Ovary (tissue), 9 donors: ENCODE data around the gene RABGGTB. TPM values are rescaled to one million over a fixed set of nuclear protein-coding genes. Genes with fewer than 3 reads are reported as not detected.

Experiments
- DNase-seq, 5 donors: peaks; one replicate each; pipeline ENCODE4 v3.0.0-alpha.2; 2019 to 2020
- H3K27ac ChIP-seq, 2 donors: fragments of 200-600 bp; one replicate each; pipeline versions ENCODE4 v1.5.1 to v1.8.0; 2019 to 2022
- H3K27me3 ChIP-seq: fragments of 200-600 bp; one replicate; pipeline ENCODE4 v1.8.0; 2022
- H3K36me3 ChIP-seq: fragments of 200-600 bp; sonication (generic); one replicate; pipeline ENCODE4 v1.5.1; 2019
- H3K4me1 ChIP-seq: one replicate; pipeline ENCODE4 v1.8.1; 2013; ENCODE audit warnings: mild to moderate bottlenecking, moderate library complexity; ENCODE audit not compliant: insufficient read depth
- H3K4me3 ChIP-seq: fragments of 200-600 bp; sonication (generic); one replicate; pipeline ENCODE4 v1.5.1; 2017
- H3K9me3 ChIP-seq, 2 donors: fragments of 200-600 bp in 1 of 2; sonication (generic) in 1 of 2; one replicate each; pipeline versions ENCODE4 v1.5.1 to v1.8.1; 2013 to 2019; ENCODE audit warnings: mild to moderate bottlenecking in 1 of 2, moderate library complexity in 1 of 2
- CTCF ChIP-seq, 3 donors: fragments of 450-650 bp in 2 of 3; fragments of 200-600 bp in 1 of 3; IDR thresholded peaks; one replicate each; pipeline versions ENCODE4 v1.5.1 to v1.8.0; 2016 to 2022; ENCODE audit warnings: antibody characterized with exemption in 3 of 3, mild to moderate bottlenecking in 1 of 3
- EP300 ChIP-seq: sonication (generic); formaldehyde crosslinking; IDR thresholded peaks from one replicate; pipeline ENCODE4 v1.6.1; 2017; ENCODE audit warnings: antibody characterized with exemption
- POLR2A ChIP-seq: fragments of 450-650 bp; IDR thresholded peaks from one replicate; pipeline ENCODE4 v1.6.1; 2017; ENCODE audit warnings: antibody characterized with exemption, mild to moderate bottlenecking, moderate library complexity
- WGBS, 3 donors: extraction: QIAGEN DNeasy Blood & Tissue Kit in 1 of 3; methylation state at CpG; one replicate each; pipeline versions ENCODE4 v1.1.5 to v1.1.7; 2013 to 2017; 5-methylcytosine and 5-hydroxymethylcytosine counted together
- intact Hi-C, 4 donors: fragments of 100-400 bp; cut with DNase I; formaldehyde crosslinking; loops; one replicate each; pipeline versions ENCODE4 v1.11.0 to v1.15.1; 2022 to 2023
- polyA plus RNA-seq, 2 donors: library from polyadenylated mRNA; stranded (reverse); fragments of 200-250 nt in 1 of 2; fragments of 350-450 nt in 1 of 2; fragmentation: Illumina TruSeq in 1 of 2; extraction: RNeasy Lipid Tissue Mini Kit (QIAGEN cat#74804) in 1 of 2; gene quantifications; one replicate each; pipeline ENCODE4 v1.2.3, GENCODE V29; 2013 to 2014
- total RNA-seq, 7 donors: library from RNA; depleted of rRNA in 2 of 7; stranded (reverse); fragments of >200 nt in 2 of 7; fragmentation: NEBNext Ultra II Directional in 3 of 7; extraction: Animal tissue kit (Norgen Biotek cat#: 25700) in 3 of 7; gene quantifications; one replicate each; pipeline versions ENCODE4 v1.1.0 to v1.2.4, GENCODE V29; 2016 to 2023
- donor health status: DM: no; HTN: no; CAD: no; lungs with moderate emphysema.
- donor health status: DM: no; HTN: no; CAD: no.
- donor health status: Bipolar disorder and iron deficiency.
- donor health status: DM: yes; HTN: yes; CAD: no.
- donor health status: DM: no; HTN: no; CAD: no.
- donor health status: DM: yes; HTN: yes; CAD: no.

RABGGTB gene
- total and polyA plus RNA-seq, 9 donors: 41.6 to 77.8 (median 55.4) TPM

- H3K36me3 ChIP-seq: no peaks in the 10 kb centered on the region
- no peaks in the 10 kb centered on the region for H3K27me3 ChIP-seq
- no peak for DNase-seq
- no peak for TF ChIP-seq EP300
- no peak for TF ChIP-seq POLR2A
- TF ChIP-seq CTCF (IDR thresholded peaks at IDR 0.05): no peak
- intact Hi-C loops: loop anchor here in 1 of 4 donors (10.0 kb wide), 1 partner anchor 62 kb away; the partner anchor contains the start of gene ACADM
- H3K27ac ChIP-seq: no peak overlapping the region
- no peaks in the 10 kb centered on the region for H3K9me3 ChIP-seq
- H3K4me3 ChIP-seq: peak overlapping the region; percentile 56
- H3K4me1 ChIP-seq: peaks cover 5% of the 10 kb centered on the region
- WGBS, 3 donors: 1 to 4% (median 2%) methylated on average over 10 of the region's 10 CpGs
These were observed 941 bp downstream of the RABGGTB start for GRCh38 chr1:75786901-75787493.

DNA sequence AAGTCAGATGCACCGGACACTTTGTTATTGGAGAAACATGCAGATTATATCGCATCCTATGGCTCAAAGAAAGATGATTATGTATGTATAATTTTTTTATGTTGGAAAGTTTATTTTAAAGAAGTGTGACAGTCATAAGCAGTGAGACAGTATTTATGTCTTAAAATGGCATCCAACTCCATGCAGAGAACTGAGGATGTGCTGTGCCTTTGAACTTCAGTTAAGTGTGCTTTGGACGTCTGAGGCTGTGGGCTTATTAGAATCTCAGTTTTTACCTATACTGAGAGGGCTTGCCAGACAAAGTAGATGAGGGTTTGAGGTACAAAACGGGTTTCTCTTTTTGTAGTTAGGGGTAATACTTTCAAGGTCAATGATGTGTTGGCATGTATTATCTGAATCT is 1.5 kb downstream of the RABGGTB start:
- intact Hi-C loops: loop anchor here in 1 of 4 donors (10.0 kb wide), 1 partner anchor 63 kb away; the partner anchor contains the start of gene ACADM

DNA sequence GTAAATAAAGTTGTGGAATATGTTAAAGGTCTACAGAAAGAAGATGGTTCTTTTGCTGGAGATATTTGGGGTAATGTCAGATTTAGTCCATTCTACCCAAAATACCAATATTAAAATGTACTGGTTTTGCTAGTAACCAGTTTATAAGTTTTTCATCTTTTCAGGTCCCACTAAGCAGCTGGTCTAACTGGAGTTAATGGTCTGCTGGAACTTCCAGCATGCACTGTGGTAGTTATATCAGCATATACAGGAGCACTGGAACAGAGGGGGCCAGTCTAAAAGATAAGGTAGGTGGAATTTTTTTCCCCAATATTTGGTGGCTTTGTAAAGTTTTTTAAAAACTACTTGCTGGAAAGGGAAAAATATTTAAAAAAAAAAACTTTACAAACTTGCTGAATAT is 3.9 kb downstream of the RABGGTB start:
- H3K36me3 ChIP-seq: no peaks in the 10 kb centered on the region
- no peak for DNase-seq
- no peak overlapping the region for H3K27ac ChIP-seq
- TF ChIP-seq CTCF (IDR thresholded peaks at IDR 0.05) (no peak), POLR2A (no peak), EP300 (no peak)
- H3K4me3 ChIP-seq: no peak overlapping the region
- peaks cover 5% of the 10 kb centered on the region for H3K4me1 ChIP-seq
- no peaks in the 10 kb centered on the region for H3K9me3 ChIP-seq
- intact Hi-C loops: loop anchor here in 1 of 4 donors (10.0 kb wide), 1 partner anchor 65 kb away; the partner anchor contains the start of gene ACADM
- no peaks in the 10 kb centered on the region for H3K27me3 ChIP-seq

More for the DNA sequence above, 1.5 kb downstream of the RABGGTB start:
- Histone ChIP-seq H3K27me3 (no peaks in the 10 kb centered on the region), H3K27ac (no peak overlapping the region), H3K9me3 (no peaks in the 10 kb centered on the region), H3K4me1 (peaks cover 5% of the 10 kb centered on the region), H3K4me3 (peak overlapping the region; percentile 56), H3K36me3 (no peaks in the 10 kb centered on the region)
- 4 to 11% (median 6%) methylated on average over 4 of the region's 4 CpGs for WGBS, 3 donors
- no peak for DNase-seq
- no peak for TF ChIP-seq EP300
- no peak for TF ChIP-seq CTCF (IDR thresholded peaks at IDR 0.05)
- no peak for TF ChIP-seq POLR2A

DNA sequence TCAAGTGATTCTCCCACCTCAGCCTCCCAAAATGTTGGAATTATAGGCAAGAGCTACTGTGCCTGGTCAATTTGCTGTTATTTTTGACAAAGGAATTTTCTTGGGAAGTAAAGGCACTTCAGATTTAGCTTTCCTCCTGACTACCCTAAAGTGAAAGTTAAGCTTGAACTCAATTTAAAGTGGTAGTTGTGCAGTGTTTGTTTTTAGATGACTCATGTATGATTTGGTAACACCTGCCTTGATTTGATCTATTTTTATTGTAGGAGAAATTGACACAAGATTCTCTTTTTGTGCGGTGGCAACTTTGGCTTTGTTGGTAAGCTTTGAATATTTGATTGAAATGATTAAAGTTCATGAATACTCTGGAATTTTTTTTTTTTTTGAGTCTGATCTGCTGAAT is 5.0 kb downstream of the RABGGTB start:
- Histone ChIP-seq H3K4me3 (no peak overlapping the region), H3K27ac (no peak overlapping the region), H3K36me3 (no peaks in the 10 kb centered on the region), H3K4me1 (peaks cover 5% of the 10 kb centered on the region), H3K27me3 (no peaks in the 10 kb centered on the region), H3K9me3 (no peaks in the 10 kb centered on the region)
- no peak for DNase-seq
- intact Hi-C loops: no loop called here
- 80 to 90% (median 82%) methylated on average over 1 of the region's 1 CpG for WGBS, 3 donors
- TF ChIP-seq CTCF (IDR thresholded peaks at IDR 0.05) (no peak), EP300 (no peak), POLR2A (no peak)
